HT-29 (cell line): ENCODE measurements around the gene PRKN. TPM values are rescaled to one million over a fixed set of nuclear protein-coding genes. Genes with fewer than 3 reads are reported as not detected.
"Not testable (repeated sequence)": the region's sequence is repeated elsewhere in the genome, so short reads cannot be mapped to it uniquely, and the experiment has no call there.

Source experiments
- DNase-seq: peaks from one replicate; pipeline ENCODE4 v3.0.0-alpha.2; 2015; ENCODE audit warnings: low spot score
- total RNA-seq: library from RNA; depleted of rRNA; stranded (reverse); fragments of >200 nt; shearing (Covaris generic); gene quantifications from 2 replicates; pipeline ENCODE4 v1.2.3, GENCODE V29; 2014; rRNA removed

The PRKN gene
- total RNA-seq, 1 experiment from 2014 or later, result 3.4 TPM

GRCh38 chr6:161316531-161316930 lies 1411.0 kb downstream of the PRKN start:
- DNase-seq, result no peak

DNA sequence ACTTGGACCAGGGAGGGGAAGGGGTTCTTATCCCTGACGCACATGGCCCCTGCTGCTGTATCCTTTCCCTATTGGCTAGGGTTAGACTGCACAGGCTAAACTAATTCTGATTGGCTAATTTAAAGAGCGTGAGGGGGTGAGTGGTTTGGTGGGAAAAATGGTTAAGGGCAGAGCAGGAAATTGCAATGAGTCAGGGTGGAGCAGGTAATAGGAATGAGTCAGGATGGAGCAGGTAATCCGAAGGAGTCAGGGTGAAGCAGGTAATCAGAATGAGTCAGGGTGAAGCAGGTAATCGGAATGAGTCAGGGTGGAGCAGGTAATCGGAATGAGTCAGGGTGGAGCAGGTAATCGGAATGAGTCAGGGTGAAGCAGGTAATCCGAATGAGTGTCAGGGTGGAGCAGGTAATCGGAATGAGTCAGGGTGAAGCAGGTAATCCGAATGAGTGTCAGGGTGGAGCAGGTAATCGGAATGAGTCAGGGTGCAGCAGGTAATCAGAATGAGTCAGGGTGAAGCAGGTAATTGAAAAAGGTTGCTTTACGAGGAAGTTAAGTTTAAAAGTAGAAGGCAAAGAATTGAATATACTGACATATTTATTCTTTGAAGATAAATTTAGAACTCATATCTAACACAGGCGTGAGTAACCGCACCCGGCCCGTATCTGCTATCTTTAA lies 1412.2 kb downstream of the PRKN start:
- not testable (repeated sequence) for DNase-seq

GRCh38 chr6:161314541-161315245 lies 1412.9 kb downstream of the PRKN start:
- not testable (repeated sequence) for DNase-seq

DNA sequence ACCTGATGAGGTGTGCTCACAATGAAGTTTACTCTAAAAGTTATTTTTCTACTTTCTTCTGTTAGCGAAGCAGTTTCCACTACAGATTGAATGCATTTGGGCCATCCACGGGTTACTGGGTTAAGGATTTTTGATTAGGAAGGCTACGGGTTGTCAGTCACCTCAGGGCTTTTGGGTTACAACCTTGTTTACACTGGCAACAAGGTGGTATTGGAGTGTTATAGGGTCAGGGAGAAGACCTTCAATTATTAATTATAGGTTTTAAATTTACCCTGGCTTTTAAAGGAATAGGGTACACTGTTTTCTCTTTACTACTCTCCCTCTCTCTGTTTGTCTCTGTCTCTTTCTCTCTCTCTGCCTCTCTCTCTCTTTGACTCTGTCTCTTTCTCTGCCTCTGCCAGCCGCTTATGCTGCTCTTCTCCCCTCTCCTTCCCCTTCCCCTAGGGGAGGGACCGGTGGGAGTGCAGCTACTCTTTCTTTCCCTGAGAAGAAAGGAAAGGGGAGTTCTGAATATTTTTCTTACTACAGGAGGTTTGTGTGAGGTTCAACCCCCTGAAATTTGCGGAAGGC lies 1413.5 kb downstream of the PRKN start:
- no peak for DNase-seq

DNA sequence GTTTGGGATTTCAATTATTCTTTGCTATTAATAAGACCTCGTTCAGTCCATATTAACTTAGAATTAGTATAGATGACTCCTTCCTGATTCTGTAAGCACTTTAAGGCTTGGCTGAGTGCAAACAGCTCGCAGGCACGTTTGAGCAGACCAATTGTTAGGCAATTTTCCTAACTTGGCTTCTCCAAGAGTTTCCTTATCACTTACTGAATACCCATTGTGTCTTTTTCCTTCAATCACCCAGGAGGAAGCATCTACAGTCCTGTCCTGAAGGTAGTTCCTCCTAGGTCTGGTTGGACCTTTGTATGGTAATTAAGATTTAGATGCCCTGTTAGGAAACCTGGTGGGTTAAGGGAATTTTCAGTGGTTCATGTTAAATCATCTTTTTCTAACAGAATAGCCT lies 1414.1 kb downstream of the PRKN start:
- not testable (repeated sequence) for DNase-seq

GRCh38 chr6:161309774-161310173 lies 1417.8 kb downstream of the PRKN start:
- not testable (repeated sequence) for DNase-seq

- no peak for DNase-seq
These were observed 1419.4 kb downstream of the PRKN start for GRCh38 chr6:161308075-161308655.

DNA sequence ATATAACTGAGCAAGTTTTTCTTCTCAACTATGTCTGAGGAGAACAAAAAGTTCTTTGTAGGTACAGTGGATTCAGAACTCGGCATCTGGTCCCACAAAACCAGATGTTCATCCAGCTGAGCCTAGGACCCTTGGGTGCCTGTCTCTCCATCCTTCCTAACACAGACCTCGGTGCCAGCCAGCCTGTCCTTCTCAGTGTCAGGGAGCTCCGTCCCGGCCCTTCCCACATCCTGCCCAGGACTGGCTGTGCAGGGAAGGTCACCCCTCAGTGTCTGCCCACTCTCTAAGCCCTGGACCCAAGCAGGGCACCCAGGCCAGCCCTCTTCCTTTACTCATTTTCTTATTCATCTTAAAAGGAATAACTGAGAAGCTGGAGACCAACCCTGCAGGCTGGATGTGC lies 1421.7 kb downstream of the PRKN start:
- DNase-seq, result no peak

DNA sequence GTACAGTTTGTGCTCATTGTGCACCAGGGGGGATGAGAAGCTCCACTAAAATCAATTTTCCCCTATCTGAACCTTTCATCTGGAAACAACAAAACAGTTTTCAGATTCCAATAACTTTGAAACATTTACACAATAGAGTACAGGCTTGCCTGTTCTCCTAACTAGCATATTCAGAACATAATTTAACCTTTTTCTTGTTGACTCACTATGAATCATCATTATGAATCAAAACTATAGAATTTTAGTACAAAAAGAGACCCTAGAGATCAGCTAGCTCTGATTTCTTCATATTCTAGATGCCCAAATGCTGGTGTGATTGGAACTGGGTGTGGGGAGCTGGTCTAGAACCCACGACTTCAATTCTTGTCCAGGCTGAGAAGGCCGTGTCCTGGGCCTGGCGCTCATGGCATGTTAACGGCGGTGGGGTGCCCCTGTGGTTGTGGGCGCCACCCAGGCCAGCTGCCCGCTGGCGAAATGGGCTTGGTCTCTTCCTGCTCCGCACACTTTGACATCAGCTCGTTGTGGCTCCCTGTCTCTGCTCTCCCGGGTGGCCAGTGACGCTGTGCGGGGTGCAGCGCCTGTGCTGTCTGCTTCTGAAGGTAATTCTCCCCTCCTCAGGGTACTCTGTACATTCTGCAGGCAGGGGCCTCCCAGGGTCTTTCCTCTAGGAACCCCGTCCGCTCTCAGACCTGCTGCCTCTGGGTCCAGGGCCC lies 1423.8 kb downstream of the PRKN start:
- DNase-seq, result no peak

- DNase-seq, result no peak
These were observed 1424.6 kb downstream of the PRKN start for GRCh38 chr6:161302949-161303348.

GRCh38 chr6:161301338-161301737 lies 1426.2 kb downstream of the PRKN start:
- DNase-seq, result no peak

DNA sequence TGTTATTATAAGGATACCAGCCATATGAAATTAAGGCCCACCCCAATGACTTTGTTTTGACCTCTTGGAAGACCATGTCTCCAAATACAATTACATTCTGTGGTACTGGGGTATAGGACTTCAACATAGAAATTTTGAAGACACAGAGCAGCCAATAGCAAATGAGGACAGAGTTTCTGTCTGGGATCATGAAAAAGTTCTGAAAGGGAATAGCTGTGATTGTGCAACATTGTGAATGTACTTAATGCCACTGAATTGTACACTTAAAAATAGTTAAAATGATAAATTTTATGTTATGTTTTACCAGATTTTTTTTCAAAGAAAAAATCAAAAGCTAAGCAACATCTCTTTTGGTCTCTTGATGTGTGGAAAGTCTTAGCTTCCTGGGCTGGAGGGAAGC lies 1426.7 kb downstream of the PRKN start:
- no peak for DNase-seq

- no peak for DNase-seq
These were observed 1427.8 kb downstream of the PRKN start for GRCh38 chr6:161299726-161300125.

Other genes starting within 250 kb of the PRKN start
- gene PACRG, start 208 bp upstream of the PRKN start, total RNA-seq, result 0.81 and 0.91 TPM in 2 replicates